GM21723 (cell line): ENCODE results near the gene ARMH3.

Source experiments
- ATAC-seq: cut with Tn5 transposase; IDR thresholded peaks from one replicate; pipeline ENCODE4 v1.9.1; 2021; ENCODE audit warnings: mild to moderate bottlenecking, moderate library complexity; ENCODE audit not compliant: unreplicated experiment

The ARMH3 gene

DNA sequence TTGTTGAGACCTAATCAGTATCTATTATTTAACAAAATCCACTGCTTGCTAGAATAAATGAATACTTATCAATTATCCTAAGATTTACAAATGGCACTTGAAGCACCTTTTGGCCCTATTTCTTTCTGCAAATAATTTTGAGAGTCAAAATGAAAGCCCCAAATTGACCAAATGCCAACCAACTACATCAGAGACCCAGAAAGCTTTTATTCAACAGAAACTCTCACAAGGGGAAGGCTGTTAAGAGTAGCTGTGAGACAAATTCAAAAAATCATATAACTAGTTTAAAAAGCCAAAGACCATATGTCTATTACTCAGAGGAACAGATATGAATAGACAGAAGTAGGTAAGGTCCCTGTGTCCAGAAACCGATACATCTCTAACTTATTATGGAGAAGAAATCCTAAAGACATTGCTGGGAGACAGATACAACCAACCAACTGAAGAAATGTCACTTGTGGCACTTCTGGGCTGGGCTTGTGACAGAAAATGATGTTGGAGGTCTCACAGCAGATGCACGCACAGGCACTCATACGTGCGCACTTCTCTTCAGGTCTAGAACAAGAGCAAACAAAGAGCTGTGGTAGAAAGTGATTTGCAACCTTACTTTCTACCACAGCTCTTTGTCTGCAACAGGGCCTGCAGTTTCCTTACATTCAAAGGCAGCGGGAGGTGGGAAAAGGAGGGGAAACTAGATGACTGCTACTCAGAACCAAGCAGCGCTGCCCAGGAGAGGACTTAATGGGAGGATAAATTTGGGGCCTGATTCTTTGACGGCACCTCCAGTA is 153.7 kb downstream of the ARMH3 start:
- ATAC-seq = peak; percentile 39

DNA sequence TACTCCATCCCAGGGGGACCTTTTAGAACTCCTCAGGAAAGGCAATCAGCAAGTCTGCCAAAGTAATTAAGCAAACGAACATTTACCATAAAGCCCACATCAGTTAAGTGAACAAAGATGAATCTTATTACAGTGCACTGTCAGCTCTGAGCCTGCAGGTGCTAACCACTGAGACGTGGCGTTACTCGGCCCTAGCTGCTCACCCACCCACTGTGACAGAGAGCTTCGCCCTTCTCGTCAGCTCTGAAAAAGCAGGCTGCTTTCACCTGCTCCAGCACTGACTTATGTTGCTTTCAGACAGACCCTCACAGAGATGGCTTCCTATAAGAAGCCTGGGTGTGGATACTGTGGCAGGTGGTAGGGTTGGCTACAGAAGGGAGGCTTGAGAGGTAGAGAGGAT is 154.6 kb downstream of the ARMH3 start:
- ATAC-seq = peak; percentile 58

DNA sequence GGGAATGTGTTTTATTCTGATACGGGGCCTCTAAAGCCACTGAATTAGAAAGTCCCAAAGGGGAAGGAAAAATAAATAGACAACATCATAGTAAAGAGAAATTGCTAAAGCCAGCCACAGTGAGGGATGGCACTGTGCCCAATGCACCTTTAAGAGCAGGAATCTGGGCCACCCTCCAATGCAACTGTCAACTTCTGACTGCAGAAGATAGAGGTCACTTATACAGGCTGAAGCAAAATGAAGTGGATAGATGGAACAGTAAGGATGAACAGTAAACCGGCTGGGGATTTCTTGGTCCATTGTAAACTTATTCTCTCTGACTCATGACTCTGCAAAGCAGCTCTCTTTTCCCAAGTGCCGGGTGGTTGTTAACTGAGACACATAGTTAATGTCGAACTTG is 158.3 kb downstream of the ARMH3 start:
- no peak for ATAC-seq

DNA sequence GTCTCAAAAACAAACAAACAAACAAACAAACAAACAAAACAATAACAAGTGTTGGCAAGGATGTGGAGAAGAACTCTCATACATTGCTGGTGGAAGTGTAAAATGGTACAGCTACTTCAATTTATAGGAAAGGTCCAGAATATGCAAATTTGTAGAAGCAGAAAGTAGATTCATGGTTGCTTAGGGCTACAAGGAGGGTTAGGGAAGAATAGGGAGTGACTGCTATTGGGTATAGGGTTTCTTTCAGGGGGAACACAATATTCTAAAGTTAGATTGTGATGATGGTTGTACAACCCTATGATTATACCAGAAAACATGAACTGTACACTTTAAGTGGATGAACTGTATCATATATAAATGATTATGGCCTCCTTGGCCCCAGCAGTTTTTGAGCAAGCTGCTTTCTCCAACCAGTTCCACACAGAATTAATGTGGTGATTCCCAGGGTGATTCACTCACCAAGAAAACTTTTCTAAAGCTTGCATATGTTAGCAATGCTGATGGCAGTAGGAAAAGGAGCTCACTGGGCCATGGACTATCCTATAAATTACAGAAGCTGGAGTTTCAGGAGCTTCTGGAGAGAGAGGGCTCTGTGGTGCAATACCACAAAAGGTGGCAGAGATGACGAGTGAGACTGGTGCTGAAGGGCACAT is 159.6 kb downstream of the ARMH3 start:
- ATAC-seq = no peak

DNA sequence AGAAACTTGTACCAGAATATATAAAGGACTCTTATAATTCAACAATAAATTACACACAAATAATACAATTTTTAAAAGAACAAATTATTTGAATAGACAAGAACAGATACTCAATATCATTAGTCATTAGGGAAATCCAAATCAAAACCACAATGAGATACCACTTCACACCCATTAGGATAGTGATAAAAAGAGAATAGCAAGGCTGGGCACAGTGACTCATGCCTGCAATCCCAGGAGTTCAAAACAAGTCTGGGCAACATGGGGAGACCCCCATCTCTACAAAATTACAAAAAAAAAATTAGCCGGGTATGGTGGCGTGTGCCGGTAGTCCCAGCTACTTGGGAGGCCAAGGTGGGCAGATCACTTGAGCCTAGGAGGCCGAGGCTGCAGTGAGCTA is 160.2 kb downstream of the ARMH3 start:
- ATAC-seq = no peak

DNA sequence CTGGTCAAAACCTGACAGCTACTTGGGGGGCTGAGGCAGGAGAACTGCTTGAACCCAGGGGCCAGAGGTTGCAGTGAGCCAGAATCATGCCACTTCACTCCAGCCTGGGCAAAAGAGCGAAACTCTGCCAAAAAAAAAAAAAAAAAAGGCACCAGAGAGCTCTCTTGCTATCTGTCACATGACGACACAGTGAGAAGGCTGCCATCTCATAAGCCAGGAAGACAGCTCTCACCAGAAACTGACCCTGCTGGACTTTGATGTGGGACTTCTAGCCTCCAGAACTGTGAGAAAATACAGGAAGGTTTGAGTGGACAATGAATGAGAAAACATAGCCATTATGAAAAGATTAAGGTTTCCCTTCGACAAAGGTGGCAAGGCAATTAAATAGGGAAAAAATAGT is 161.2 kb downstream of the ARMH3 start:
- no peak for ATAC-seq

DNA sequence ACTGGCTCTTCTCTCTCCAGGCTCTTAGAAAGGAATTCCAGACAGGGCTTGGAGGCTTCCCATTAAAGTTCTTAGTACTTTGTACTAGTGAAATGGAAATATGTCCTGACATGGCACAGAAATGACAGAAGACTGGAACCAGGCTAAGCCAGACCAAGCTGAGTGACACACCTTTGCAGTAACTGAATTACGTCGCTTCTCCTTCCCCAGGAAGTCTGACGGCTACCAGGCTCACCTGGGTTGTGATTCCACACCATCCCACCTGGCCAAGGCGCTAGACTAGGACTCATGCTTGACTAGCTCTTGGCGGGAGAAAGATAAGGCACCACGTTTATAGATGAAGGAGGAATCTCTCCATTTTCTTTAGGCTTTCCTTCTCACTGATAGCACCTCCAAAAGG is 161.7 kb downstream of the ARMH3 start:
- ATAC-seq = no peak

DNA sequence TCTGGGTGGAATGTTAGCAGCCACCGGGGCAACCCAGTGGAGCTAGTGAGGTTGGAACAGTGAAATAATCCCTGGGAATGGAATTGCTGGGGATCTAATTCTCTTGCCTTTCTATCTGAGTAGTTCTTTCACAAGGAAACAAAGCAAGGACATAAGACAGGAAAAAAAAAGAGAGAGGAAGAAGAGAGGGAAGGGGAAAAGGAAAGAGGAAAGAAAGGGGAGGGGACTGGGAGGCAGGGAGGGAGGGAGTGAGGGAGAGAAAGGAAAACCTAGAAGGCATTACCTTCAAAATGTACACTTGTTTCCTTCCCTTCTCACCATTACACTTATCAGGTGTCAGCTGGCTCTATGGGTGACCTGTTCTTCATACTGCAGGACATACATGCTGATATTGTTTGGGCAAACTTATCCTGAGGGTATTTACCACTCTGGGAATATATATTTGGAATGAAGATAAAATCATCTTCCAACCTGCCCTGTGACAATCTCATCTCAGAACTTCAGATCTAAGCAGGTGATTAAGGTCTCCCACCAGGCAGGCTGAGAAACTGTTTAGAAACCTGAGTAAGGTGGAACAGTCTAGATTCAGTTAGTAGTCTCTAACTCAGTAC is 162.4 kb downstream of the ARMH3 start:
- ATAC-seq = no peak

DNA sequence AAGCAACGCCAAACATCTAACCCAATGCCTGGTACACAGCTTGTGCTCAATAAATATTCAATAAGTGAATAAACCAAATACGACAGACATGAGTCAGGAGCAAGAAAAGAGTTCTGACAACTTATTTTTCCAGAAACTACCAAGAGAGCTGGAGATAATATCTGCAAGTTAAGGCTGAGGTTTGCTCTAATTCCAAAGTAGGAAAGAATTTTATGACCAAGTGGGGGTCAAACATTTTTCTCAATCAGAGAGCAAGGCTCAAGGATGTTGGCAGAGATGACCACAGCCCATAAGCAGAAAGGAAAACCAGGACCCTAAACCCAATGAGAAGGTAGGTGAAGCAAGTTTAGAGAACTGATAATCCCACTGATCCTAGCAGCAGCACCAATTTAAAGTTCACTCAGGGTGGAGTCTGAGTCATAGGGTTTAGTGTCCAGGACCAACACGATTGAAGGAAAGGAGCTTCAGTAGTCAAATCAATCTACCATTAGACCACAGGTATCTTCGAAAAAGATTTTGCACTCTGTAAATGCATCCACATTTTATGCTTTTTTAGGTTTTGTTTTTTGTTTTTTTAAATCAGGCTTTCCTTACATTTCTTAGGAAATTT is 163.1 kb downstream of the ARMH3 start:
- ATAC-seq = no peak

DNA sequence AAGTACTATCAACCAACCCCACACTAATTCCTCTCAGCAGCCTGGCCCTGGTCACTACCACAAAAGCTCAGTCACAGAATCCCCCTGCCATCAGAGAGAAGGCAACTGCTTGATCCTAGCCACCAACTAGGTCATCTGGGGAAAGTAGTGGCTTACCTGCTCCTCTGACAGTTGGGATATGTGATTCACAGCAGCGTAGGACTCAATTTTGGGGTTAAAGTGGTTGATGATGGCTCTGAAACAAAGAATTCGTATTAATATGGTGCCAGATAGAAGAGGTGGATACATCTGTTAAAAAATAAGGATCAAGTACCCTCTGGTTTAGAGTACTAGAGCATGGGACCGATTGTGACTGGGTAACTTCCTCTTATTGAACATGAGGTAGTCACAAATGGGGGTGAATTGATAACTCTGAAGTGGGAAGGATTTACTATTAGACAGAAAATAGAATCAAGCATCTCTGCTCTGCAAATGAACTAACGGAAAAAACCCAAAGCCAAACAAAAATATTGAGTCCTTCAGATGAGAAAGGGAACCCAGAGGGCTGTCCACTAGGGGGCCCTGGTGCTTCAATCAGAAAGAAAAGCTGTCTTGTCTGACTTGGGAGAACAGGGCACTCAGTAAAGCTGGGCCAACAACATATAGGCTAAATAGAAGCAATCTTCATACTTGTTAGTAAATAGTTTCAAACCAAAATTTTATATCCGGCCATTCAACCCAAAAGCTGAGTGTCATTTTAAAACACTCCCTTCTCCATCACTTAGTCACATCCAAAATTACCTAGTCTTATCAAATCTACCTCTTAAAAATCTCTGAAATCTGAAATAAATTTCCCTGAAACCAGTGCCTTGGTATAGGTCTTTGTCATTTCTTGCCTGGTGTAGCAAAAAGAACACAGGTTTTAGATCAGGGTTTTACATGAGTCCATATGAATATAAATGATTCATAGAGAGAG is 166.4 kb downstream of the ARMH3 start:
- ATAC-seq = peak; percentile 72

DNA sequence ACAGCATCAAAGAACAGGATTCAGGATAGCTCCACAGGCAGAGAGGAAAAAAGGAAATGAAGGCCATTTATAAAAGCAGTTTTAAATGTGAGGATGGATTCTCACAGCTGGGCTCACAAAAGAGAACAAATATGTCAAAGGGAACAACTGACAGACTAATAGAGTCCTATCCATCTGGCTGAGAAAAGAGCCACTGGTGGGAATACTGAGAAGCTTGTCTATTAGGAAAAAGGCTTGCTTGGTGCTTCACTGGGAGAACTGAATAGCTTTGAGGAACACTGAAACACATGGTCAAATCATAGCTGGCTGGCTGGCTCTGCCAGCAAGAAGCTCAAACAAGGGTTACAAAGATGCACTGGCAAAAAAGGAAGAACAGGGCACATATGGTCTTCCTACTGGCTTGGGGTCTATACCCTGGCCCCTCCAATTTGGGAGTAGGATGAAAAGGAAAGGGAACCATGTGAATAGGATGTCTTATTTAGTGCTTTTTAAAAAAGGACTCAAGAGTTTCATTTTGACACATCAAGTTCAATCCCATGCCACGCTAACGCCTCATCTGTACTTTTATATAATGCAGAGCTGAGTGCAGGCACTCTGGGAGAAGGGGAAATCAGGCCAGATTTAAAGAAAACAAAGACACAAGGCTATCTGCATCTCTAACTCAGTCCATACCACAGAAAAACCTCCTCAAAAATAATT is 167.6 kb downstream of the ARMH3 start:
- no peak for ATAC-seq

DNA sequence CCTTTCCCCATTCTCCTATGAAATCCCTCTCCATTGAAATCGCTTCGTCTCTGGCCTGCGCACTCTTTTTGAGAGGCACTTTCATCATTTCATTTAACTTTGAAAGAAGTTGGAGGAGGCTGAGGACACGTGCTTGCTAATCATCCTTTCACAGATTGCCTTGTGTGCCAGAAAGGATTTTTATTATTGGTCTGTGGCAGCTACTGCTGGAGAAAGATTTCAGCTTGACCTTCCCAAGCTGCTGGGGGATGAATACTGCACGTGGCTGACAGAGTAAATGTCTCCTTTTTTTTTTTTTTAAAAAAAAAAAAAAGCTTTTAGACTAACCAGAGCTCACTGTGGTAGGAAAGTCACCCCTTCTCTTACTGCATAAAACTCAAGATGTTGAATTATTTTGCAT is 168.2 kb downstream of the ARMH3 start:
- no peak for ATAC-seq

DNA sequence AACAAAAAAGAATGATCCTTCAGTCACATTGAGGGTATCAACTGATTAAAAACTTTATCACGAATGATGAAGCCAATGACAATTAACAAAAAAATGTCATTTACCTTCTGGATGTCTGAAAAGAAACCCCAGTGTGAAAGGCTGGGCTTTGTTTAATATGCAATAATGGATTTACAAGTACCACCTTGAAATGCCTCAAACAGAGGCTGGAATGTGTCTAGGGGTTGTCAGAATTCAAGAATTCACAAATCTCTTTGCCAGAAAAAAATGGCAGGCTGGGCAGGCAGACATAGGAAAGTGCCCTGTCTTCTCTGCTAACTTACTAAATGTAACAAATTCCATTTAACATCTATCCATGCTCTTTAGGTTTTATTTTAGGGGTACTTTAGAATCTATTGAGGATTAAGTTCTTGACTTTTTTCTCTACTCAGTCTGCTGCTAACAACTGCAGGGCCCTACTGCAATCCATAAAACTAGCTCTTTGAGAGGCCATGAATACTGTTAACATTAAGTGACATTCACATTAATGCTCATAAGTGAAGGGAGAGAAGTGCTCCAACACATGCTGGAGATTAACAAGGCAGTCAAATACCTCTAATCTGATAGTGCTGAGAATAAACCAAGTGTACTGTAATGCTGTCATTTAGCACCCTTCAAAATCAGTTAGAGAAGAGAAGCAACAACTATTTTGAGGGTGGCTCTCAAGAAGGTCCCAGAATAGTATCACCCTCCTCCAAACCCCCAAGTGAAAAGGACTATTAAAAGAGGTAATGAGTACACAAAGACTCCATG is 169.3 kb downstream of the ARMH3 start:
- ATAC-seq = no peak

DNA sequence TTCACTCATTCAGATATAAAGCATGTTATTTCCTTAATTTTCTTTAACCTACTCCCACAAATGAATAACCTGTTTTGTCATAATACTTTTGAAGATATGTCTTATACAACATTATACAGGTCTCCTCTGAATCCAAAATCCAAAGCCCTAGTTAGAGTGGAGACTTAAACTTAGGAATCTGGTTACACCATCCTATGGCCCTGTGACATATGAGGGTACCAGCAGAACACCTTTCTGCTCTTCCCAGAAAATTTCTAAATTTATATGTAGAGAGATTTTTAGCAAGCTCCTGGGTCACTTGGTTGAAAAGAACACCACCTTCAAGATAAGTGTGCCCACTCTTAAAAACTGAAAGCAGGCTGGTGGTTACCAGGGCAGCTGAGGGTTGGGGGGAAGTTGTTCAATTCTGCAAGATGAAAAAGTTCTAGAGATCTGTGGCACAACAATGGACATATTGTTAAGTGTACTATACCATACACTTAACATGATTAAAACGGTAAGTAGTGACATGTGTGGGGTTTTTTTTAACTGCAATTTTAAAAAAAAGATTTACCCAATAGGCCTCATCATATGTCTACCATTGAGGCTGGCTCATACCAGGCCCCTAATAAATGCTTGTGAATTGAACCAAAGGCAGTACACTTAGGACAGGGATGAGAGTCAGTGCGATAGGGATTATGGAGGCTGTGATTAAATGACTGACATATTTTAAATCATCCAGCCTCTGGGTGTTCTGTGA is 174.8 kb downstream of the ARMH3 start:
- no peak for ATAC-seq

DNA sequence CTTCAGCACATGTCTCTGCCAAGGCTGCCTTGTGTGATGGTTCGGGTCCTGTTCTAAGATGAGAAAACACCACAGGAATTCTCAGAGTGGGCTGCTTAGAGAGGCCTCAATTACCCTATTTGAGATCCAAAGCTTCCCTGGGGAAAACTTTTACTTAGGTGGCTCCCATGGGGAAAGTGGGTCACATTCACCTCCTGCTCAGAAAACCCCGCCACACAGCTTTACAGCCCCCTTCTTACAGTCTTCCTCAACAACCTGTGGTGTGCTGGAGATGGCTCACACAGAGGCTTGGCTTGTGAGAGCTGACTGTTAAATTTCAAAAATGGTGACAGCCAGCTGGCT is 175.8 kb downstream of the ARMH3 start:
- ATAC-seq = no peak

DNA sequence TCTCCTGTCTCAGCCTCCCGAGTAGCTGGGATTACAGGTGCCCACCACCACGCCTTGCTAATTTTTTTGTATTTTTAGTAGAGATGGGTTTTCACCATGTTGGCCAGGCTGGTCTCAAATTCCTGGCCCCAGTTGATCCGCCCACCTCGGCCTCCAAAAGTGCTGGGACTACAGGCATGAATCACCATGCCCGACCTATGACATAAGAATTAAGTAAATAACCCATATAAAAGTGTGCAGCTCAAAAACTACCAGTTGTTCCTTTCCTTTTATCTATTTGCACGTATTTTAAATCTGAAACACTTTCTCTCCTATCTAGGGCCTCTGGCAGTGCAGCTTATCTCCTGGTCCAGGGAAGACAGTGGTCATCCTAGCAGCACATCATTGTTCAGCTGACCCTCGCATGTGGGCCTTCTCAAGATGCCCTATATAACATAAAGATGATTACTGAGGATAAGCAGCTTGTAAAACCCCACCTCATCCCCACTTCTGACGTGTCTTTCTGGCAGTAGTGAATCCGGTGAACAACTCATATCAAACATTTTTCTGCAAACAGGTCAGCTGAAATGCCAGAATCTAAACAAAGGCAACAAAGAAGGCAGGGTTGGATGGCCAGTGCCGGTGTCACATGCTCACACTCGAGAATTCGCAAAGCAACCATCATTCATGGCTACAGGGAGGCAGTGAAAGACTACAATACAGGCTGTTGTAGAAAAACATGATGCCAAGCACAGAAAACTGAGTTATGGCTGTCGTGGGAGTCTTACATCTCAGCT is 176.3 kb downstream of the ARMH3 start:
- ATAC-seq = no peak

DNA sequence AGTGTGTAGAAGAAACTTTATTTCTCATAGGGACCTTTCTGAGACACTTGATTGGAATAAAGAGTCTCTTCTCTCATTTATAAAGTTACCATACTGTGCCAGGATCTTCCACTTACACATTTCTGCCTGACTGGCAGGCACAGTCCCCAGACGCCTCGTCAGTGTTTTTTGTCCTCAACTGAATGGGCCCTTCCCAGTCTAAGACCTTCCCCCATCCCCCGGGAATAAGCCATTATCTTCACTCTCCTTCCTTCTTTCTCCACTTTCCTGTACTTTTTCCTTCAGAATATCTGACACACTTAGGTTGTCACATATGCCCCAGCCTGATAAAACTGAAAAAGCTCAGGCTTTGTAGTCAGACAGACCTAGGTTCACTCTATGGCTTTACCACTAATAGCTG is 177.1 kb downstream of the ARMH3 start:
- ATAC-seq = no peak
